GM18520 (cell line): Measurements from ENCODE around the gene DNAH2.

Source experiments
- ATAC-seq: cut with Tn5 transposase; IDR thresholded peaks from one replicate; pipeline ENCODE4 v1.9.1; 2021; ENCODE audit not compliant: unreplicated experiment

Gene DNAH2

DNA sequence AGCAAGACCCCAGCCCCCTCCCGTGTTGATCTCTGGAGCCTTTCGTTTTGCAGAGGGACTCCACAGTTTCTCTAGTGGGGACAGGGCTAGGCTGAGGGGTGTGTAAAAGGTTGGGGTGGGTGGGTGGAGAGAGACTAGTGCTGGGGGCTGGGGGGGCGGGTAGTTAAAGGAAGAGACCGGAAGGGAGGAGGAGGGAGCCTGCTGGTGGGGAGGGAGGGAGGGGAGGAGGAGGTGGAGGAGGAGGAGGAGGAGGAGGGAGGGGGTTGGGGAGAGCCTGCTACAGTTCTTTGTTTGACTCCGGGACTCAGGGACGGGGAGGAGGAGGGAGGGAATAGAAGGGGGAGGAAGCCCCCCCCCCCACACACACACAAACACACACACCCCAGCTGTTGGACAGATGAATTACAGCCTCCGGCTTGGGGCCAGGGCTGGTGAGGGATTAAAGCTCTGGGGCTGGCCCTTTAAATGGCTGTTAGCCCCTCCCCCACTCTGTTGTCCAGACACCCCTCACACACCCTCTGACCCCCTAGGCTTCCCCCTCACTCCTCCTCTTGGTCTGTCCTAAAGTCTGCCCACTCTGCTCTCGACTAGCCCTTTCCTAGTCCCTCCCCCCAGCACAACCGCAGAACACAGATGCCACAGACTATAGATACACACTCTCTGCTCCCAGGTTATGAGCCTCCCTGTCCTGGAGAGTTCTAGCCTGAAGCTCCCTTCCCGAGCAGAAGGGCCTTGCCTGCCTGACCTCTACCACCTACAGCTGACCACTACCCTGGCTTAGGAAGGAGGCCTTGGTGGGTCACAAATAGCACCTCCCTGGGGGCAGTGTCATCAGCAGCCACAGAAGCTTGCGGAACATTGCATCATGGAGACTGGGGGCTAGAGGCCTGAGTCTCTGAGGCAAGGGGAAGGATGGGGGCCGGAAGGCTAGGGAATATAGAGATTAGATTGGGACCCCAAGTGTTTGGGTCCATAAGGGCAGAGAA, 120.8 kb downstream of the DNAH2 start:
- ATAC-seq = no peak

DNA sequence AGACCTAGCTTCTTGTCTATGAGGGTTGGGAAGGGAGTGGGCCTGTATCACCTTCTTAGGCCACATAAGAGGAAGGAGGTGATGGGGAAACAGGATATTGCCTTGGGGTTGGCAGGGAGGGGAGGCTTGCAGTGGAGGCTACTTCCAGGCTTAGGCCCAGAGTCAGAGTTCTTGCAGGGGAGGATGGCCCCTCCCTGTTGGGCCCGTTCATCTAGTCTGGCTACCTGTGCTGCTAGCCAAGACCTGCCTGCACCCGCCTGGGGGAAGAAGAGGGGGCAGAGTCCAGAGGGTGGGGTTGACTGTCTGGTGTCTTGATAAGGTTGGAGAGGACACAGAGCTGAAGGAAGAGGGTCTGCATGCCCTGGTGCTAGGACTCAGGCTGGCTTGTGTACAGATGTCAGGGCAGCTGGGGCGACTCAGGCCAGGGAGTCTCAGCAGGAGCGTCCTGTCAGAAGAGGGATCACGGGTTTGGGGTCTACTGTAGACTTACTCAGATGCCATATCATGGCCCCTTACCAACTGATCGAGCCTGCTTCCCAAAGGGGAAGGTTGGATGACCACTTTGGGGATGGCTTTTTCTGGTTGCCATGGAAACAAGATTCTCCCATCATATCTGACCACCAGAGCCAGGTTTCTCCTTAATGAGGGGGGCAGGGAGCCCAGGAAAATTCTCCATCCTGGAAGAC, 121.8 kb downstream of the DNAH2 start:
- ATAC-seq = no peak

DNA sequence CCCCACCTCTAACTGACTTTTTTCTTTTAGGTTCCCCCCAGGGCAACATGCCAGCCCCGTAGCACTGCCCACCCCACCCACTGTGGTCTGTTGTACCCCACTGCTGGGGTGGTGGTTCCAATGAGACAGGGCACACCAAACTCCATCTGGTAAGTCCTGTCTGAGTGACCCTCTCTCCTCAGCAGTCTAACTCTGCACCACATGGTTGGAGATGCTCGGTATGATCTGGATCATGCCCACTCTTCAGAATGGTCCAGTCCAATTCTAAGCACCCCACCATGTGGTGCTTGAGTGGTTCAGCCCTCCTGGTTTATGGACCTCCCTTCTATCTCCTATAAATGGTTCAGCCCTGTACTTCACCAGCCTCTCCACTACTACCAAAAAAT, 122.3 kb downstream of the DNAH2 start:
- ATAC-seq = no peak

DNA sequence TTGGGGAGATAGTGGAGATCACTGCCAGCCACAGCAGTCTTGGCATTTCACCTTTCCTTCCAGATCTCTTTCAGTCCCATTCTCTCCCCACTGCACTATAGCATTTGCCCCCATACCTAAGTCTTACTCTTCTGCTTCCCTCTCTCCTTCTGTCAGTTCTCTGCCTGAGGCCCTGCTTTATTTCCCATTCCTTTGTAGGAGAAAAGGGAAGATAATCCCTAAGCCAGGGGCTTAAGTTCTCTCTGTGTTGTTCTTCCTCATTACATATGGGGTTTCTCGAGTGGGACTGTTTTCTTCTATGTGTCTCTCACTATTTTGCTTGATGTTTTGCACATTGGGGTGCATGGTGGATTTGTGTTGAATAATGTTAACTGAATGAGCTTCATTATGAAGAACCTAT, 122.9 kb downstream of the DNAH2 start:
- no peak for ATAC-seq

DNA sequence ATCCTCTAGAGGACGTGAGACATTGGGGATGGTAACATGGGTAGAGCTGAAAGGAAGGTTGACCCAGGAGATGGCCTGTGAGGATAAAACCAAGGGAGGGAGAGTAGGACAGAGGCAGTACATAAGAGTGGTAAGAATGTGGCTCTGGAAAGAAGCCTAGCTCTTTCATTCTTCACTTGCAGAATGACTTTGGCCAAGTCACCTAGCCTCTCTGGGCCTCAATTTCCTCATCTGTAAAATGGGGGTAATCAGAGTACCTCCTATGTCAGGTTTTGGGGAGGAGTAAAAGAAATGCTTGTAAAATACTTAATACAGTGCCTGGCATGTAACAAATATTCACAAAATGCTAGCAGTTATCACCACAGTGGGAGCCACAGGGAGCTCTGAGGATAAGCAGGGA, 123.3 kb downstream of the DNAH2 start:
- no peak for ATAC-seq

DNA sequence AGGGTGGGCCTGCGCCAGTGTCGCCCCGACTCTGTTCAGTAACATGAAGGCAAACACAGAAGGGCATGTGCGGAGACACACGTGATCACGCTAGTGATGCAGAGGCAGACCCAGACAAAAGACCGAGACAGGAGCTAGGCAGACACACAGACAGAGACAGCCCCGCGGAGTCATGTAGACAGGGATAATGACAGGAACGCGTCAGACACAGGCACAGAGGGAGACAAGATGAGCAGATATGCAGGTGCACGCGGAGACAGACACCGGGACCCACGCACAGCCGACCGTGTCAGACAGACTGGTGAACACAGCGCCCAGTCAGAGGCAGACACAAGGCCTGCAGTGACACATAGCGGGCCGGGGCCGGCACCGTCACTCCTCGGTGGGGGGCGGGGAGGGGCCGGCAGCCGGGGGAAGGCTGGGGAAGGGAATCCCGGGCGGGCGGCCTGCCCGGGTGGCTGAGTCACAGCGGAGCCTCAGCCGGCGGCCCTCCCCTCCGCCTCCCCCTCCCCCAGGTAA, 123.9 kb downstream of the DNAH2 start:
- no peak for ATAC-seq

DNA sequence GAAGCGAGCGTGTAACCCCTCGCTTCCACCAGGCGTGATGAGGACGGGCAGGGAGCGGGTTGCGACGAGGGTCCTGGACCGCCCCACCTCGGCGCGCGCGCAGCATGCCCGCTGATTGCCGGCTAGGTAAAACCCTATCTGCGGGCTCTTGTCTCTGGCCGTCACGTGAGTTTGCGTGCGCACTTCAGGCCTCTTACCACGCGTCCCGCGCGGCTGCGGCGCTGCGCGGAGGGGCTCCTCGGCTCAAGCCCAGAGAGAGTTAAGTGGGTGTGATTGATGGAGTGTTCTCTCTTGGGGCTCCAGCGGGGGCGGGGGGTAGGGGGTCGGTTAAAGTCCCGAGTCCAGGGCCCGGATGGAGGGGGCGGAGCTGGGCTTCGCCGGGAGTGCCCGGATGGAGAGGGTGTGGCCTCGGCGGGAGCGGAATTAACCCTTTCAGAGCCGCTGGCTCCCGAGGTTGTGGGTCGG, 124.4 kb downstream of the DNAH2 start:
- ATAC-seq = peak; percentile 9

DNA sequence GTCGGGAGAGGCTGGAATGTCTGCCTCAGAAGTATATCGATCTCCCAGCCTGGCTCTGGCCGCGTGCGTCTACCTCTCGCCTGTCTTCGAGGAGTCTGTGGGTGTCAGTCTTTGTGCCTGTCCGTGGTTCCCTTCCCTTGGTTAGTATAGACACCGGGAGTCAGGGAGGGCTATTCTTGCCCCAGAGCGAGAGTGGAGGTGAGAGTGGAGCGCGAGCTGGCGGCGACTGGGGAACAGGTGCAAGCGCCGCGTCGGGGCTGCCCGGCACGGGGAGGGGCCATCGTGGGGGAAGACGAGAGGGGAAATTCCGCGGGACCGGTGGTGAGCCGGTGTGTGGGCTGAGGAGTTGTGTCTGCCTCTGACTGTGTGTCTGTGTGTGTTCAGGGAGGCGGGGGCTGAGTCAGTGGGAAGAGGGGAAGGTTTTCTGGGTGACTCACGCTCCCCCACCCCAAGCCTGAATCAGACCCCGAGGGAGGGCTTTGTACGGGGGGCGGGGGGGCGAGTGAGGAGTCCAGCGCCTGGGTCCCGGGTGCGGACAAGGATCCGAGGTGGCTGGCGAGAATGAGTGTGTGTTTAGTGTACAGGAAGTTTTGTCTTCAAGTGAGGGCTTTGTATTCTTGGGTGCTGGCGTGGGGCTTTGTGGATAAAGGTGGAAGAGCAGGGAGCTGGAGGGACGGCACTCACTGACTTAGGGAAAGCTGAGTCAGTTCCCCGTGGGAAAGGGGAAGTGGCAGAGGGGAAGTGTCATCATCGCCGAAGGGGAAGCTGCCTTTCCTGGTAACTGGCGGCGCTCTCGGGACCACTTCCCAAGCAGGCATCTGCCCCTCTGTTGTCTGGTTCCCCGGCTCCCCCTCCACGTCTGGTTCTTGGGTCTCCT, 125.1 kb downstream of the DNAH2 start:
- ATAC-seq = peak; percentile 20

DNA sequence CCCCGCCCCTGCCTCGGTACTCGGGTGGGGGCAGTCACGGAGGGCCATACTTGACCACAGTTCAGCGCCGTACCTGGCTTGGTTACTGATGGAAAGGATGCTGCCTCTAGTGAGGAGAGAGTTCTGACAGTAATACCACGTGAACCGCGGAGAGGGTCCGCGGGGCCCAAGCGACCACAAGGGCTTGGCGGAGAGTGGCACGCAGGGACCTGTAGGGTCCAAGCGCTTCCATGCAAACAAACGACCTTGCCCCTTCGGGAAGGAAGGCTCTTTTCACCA, 125.7 kb downstream of the DNAH2 start:
- ATAC-seq = no peak

DNA sequence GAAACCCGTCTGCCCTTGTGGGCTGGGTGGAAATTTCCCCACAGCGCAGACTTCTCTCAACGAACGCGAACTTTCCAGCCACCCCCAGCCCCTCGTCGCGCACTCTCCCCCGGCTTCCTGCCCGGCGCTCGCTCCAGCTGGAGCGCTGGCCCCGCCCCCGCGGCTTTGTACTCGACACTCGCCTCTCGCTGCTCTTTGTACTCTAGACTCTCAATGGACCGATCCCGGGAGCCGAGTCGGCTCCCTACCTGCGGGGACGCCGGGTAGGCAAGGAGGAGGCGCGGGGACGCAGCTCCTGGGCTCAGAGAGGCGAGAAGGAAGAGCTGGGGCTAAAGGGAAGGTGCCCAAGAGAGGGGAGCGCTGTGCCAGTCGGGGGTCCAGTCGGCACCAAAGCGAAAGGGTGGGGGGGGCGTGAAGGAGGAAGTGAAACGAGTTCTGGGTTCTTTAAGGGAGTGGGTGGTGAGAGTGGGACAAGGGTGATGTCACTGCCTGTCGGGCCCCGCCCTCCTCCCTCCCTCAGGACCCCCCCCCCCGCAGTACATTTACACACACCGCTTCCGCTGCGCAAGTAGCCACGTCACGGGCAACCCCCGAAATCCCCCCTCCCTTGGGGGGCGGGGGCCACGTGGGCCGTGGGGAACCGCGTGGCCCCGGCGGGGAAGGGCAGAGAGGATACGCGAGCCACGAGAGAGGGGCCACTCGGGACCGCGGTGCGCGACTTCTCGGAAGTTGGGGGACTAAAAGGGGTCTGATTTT, 126.2 kb downstream of the DNAH2 start:
- no peak for ATAC-seq

DNA sequence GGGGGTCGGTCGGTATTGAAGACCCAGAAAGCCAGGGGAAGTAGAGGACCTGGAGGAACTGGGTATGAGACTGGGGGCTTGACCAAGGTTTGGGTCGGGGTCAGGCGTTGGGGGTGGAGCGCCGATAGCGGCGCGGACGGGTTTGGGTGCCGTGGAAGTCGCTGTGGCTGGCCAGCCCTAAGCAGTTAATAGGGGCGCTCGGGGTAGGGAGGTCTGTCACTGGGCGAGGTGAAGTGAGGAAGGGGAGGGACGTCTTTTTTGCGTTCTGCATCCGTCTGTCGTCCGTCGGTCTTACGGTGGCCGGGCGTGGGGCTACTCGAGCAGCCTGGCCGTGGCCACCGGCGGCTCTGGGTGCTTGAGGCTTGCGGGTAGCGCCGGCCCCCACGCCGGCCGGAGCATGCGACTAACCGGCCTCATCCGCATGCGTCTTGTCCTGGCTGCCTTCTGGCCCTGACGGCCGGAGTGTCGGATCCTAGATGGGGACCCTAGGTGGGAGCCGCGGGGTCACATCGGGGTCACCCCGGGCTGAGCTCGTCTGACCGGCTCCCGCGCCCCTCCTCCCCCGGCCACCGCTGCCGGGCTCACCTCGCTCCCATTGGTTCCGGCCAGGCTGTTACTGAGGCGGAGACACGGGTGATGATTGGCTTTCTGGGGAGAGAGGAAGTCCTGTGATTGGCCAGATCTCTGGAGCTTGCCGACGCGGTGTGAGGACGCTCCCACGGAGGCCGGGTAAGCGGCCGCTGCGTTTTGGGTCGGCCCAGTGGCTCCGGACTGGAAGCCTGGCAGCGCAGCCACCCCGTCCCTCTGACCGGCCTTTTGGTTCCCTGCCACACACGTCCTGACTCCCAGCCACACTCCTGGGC, 127.0 kb downstream of the DNAH2 start:
- peak; percentile 53 for ATAC-seq

DNA sequence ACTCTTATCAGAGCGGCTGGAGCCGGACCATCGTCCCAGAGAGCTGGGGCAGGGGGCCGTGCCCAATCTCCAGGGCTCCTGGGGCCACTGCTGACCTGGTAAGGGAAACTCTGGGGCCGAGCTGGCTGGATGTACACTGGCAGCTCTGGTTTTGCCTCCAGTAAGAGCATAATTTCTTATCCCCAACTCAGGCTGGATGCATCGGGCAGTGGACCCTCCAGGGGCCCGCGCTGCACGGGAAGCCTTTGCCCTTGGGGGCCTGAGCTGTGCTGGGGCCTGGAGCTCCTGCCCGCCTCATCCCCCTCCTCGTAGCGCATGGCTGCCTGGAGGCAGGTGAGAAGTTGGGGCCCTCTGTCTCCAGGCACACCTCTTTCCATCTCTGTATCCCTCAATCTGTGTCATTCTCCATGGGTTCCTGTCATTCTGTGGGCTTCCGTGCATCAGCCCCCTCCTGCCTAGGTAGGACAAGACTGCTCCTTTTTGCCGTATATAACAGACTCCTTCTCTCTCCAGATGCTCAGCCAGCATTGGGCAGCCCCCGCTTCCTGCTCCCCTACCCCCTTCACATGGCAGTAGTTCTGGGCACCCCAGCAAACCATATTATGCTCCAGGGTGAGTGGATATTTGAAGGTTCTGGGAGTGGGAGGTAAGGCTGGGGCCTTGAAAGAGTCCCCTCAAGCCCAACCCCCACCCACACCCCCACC, 128.0 kb downstream of the DNAH2 start:
- ATAC-seq = no peak

DNA sequence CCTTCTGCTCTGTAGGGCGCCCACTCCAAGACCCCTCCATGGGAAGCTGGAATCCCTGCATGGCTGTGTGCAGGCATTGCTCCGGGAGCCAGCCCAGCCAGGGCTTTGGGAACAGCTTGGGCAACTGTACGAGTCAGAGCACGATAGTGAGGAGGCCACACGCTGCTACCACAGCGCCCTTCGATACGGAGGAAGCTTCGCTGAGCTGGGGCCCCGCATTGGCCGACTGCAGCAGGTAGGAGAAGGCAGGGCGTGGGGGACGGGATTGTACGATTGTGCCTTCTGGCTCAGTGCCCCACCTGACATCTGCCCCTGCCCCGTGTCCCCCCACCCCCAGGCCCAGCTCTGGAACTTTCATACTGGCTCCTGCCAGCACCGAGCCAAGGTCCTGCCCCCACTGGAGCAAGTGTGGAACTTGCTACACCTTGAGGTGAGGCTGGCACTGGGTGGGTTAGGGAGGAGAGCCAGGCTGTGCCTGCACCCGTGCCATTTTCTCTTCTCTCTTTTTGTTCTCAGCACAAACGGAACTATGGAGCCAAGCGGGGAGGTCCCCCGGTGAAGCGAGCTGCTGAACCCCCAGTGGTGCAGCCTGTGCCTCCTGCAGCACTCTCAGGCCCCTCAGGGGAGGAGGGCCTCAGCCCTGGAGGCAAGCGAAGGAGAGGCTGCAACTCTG, 128.7 kb downstream of the DNAH2 start:
- no peak for ATAC-seq

DNA sequence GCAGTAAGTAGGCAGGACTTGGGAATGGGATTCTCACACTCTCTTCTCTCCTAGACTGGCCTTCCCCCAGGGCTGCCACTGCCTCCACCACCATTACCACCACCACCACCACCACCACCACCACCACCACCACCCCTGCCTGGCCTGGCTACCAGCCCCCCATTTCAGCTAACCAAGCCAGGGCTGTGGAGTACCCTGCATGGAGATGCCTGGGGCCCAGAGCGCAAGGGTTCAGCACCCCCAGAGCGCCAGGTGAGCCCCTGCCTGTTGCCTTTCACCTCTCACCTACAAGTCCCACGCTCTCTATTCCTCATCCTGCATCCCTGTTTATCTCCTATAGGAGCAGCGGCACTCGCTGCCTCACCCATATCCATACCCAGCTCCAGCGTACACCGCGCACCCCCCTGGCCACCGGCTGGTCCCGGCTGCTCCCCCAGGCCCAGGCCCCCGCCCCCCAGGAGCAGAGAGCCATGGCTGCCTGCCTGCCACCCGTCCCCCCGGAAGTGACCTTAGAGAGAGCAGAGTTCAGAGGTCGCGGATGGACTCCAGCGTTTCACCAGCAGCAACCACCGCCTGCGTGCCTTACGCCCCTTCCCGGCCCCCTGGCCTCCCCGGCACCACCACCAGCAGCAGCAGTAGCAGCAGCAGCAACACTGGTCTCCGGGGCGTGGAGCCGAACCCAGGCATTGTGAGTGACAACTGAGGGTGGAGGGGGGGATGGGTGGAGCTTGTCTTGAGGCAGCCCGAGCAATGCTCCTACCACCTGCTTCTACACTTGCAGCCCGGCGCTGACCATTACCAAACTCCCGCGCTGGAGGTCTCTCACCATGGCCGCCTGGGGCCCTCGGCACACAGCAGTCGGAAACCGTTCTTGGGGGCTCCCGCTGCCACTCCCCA, 129.5 kb downstream of the DNAH2 start:
- no peak for ATAC-seq

DNA sequence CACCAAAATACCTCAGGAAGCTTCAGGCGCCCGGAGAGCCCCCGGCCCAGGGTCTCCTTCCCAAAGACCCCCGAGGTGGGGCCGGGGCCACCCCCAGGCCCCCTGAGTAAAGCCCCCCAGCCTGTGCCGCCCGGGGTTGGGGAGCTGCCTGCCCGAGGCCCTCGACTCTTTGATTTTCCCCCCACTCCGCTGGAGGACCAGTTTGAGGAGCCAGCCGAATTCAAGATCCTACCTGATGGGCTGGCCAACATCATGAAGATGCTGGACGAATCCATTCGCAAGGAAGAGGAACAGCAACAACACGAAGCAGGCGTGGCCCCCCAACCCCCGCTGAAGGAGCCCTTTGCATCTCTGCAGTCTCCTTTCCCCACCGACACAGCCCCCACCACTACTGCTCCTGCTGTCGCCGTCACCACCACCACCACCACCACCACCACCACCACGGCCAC, 130.6 kb downstream of the DNAH2 start:
- no peak for ATAC-seq

DNA sequence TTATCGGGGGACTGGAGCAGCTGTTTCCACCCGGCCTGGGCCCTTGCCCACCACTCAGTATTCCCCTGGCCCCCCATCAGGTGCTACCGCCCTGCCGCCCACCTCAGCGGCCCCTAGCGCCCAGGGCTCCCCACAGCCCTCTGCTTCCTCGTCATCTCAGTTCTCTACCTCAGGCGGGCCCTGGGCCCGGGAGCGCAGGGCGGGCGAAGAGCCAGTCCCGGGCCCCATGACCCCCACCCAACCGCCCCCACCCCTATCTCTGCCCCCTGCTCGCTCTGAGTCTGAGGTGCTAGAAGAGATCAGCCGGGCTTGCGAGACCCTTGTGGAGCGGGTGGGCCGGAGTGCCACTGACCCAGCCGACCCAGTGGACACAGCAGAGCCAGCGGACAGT, 131.2 kb downstream of the DNAH2 start:
- no peak for ATAC-seq

DNA sequence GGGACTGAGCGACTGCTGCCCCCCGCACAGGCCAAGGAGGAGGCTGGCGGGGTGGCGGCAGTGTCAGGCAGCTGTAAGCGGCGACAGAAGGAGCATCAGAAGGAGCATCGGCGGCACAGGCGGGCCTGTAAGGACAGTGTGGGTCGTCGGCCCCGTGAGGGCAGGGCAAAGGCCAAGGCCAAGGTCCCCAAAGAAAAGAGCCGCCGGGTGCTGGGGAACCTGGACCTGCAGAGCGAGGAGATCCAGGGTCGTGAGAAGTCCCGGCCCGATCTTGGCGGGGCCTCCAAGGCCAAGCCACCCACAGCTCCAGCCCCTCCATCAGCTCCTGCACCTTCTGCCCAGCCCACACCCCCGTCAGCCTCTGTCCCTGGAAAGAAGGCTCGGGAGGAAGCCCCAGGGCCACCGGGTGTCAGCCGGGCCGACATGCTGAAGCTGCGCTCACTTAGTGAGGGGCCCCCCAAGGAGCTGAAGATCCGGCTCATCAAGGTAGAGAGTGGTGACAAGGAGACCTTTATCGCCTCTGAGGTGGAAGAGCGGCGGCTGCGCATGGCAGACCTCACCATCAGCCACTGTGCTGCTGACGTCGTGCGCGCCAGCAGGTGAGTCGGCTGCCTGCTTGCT, 131.7 kb downstream of the DNAH2 start:
- no peak for ATAC-seq
